HG03108 (cell line): ENCODE data around the gene ANKS1B.

Source experiments
- ATAC-seq: cut with Tn5 transposase; IDR thresholded peaks from one replicate; pipeline ENCODE4 v1.9.1; 2021; ENCODE audit warnings: moderate library complexity; ENCODE audit not compliant: unreplicated experiment

The ANKS1B gene

DNA sequence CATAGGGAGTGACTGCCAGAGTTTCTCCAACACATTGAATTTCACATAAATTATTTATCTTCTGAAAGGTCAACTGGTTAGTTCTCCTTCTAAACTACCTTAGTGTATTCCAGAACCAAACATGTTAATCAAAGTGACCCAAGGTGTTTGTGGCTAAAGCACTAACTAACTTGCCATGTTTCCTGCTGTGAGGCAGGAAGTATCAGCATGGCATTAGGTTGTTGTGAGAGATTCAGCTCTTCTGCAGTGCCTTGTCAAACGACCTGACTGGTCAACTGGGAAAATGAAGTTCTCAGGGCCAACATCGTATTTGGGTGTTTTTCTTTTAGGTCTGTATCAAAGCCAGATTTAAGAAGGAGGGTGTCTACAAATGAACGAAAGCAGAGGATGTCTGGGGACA lies 891.6 kb downstream of the ANKS1B start:
- ATAC-seq: no peak

DNA sequence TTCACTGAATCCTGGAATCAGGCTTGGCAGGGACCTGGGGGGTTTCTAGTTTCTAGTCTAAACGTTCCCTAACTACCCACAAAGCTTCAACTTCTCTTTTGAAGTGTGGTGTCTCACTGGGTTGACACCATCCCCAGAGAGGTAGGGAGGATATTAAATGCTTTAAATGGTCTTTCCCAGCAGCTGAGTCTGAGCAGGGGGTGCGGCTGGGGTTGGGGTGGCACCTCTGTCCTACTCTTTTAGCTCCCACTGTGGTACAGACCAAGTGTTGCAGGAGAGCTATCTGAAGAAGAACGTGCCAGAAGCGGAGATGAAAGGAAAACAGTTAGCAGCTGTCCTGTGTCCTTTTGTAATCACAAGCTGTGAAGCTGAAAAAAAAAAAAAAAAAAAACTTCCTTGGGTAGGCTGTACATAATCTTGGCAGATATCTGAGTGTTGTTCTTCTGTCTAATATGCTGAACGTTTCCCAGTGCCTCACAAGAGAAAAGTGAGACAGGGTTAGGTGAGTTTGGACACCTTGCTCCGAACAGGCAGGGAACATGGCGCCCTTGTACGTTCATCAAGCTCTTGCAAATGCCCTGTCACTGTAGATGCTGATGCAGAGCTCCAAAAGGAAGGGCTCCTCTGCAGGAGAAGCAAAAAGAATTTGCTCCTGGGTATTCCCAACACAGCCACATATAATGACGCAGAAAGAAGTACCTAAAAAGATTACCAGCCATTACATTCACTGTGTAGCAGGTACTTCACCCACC lies 892.5 kb downstream of the ANKS1B start:
- no peak for ATAC-seq

DNA sequence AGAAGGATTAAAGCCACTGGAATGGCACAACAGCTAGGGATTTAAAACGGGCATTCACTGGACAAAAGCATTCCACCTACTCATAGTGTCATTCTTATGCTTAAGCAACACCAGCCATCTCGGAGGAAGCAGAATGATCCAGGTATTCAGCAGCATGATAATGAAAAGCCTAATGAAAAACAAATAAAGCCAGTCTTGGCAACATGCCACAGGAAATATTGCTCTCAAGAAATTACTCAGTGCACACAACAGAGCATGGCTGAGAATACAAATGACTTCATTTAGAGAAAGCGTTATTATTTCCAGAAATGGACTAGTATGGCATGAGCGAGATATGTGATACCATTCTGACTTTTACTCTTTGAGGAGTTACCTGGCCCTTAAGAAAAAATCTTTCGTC lies 897.5 kb downstream of the ANKS1B start:
- ATAC-seq: no peak

DNA sequence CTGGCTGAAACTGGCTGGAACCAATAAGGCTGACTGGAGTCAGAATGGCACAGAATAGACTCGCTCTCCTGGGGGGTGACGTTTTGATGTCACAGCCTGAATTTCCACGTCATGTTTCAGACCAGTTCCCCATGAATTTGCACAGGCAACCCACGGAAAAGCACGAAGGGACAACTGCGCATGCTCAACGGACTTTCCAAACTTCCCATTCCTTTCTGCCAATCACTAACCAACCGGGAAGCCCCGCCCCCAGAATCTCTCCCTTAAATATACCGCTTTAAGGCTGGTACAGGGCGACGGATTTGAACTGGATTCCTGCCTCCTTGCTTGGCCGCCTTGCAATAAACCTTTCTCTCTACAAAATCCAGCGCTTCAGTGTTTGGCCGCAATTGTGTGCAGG lies 904.9 kb downstream of the ANKS1B start:
- ATAC-seq: no peak

DNA sequence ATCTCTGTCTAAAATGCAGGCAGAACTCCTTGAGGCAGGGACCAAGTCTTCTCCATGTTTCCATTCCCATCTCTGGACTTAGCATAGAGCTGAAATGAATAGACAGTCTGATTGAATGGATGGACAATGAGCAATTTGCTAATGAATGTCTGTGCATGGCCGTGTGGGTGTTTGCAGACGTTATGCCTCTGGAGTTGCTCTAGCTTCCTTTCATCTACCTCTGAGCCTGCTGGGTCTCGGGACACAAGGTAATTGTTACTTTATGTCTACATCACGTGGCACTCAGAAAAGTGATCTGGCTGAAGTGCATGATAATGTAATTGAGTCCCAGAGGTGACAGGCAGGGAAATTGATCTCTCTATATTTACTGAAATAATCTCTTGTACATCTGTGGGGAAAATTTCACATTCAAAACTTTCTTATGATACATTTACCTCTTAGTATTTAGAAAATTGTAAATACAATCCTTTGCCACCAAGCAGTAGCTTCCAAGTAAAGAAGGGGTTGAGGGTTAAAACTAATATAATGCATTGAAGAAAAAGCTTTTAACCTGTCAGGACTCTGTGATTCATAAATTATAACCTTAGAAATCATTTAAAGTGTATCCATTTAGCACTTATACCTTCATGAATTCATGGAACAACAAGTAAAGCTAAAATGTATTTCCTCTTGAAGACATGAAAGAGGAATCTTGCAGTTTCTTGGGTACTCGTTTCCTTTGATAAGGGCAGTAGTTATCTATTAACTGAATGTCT lies 915.6 kb downstream of the ANKS1B start:
- ATAC-seq: no peak

DNA sequence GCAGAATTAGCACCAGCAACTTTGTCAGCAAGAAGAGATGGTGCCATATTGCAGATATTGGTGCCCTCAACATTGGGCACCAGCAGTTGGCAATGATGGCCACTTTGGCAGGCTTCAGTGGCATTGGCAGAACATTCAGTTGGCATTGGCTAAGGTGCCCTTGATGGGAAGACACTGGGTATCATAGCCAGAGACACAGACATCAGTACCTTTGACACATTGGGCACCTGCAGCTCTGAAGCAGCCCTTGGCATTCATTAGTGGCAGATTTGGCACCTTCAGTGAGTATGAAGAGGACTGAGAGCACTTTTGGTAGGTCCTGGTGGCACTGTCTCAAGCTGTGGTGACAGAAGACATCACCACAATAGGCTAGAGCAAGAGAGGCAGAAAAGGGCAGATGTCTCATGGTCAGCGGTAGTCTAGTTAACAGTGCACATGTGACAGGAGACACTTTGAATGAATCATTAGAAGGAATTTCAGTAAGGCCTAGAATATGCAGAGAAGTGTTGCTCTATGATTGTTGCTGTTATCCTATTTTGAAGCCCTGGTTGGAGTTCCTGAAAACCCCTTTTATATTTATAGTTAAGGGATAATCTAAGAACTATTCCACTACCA lies 917.5 kb downstream of the ANKS1B start:
- ATAC-seq: no peak

DNA sequence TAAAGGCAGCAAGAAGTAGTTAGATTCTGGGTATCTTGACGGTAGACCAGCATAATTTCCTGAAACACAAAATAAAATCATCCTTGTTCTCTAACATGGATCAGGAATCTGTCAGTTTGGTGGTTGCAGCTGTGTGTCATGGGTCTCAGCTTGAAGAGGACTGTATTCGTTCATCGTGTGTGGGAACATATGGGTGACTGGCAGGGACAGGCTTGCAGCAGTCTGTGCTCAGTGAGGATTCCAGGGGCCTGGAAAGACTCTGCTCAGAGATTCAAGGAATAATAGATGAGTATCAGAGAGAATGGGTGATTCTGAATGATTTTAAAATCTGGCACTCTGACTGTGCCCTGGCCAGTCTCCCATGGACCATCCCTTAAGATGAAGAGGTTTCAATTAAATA lies 918.0 kb downstream of the ANKS1B start:
- ATAC-seq: no peak

DNA sequence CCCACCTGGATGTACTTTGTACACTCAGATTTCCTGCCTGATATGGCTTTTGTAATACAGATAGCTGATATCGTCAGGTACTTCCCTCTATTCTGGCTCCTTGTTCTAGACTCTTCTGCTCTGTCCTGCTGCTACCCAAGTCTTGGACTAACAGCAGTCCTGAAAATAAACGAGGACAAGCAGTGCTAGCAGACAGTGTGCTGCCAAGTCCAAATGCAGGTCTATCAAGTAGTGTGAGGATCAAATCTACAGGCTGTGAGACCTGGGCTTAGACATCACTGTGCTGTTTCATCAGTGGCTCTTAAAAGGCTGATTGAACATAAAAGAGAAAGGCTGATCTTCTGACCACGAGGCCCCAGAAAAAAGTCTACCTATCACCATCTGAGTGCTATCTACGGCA lies 921.6 kb downstream of the ANKS1B start:
- ATAC-seq: no peak

DNA sequence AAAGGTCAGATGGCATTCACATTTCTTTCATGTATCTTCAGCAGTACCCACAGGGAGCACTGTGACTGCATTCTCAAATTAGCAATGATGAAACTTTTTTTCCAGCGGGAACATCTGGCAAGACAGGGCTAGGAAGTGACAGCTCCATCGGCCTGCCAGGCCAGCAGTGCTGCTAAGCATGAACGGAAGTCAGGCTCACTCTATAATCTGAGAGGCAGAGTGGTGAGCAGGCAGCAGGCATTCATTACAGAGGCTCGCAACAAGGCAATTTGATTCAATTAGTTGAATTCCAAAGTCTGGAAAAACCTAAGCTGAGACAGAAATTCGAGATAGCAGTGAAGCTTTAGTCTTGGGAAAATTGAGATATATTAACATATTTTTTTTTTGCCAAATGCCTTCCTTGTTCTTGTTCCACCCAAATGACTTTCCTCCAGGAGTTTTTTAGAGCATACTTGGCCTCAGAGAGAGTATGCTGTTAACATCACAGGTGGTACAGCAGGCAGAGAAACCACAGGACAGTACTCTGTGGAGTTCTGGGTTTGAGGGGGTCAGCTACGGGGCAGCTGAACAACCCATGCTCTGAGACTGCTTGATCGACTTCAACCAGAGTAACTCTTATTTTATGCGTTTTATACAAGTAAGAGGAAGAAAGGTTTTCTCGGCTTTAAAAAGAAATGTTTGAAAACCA lies 924.8 kb downstream of the ANKS1B start:
- no peak for ATAC-seq

DNA sequence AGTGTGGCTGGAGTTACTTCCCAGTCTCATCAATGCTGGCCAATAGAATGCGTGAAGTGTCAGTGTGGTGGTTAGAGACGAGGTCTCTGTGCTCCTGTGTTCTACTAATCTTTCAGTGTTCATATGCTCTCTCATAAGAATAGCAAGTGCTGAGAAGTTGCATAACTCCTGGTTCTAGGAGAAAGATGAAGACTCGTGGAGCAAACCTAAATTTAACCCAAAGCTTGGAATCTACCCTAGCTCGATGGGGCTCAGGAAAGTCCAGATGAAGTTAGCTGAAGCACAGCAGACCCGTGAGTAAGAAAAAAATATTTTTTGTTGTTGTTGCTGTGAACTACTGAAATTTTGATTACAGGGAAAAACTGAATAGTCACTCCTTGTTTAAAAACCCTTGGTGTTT lies 927.1 kb downstream of the ANKS1B start:
- ATAC-seq: no peak

DNA sequence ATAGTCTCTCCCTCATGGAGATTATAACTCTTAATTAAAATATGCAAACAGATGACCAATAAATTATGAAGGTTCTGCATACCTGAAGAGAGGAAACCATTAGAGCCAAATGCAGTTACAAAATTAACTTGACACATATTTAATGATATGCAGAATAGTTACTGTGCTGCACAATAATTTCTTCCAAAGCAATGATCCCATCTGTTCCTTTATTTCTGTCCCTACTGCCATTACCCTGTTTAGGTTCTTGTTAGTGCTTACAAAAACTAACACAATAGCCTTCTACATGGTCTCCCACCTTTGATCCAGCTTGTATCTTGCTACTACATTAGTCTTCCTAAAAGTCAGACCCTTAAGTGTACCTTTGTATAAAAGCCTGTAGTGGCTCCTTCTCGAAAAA lies 928.5 kb downstream of the ANKS1B start:
- no peak for ATAC-seq

DNA sequence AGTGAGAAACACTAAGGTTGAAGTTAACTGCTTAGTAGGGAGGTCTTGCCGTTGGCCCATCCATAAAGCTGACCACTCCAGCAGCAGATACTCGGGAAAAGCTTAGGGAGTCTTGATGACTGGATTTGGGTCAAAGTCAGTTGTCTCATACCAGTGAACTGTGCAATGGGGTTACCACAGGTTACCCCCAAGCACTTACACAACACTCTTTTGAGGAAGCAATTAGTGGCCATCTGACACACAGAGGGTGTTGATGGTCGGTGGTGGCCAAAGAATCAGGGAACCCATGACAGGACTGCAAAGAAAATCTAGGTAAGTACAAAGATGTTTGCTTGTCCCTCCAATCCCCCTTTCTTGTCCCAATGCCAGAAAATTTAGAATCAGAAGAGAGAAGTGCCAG lies 929.4 kb downstream of the ANKS1B start:
- no peak for ATAC-seq

DNA sequence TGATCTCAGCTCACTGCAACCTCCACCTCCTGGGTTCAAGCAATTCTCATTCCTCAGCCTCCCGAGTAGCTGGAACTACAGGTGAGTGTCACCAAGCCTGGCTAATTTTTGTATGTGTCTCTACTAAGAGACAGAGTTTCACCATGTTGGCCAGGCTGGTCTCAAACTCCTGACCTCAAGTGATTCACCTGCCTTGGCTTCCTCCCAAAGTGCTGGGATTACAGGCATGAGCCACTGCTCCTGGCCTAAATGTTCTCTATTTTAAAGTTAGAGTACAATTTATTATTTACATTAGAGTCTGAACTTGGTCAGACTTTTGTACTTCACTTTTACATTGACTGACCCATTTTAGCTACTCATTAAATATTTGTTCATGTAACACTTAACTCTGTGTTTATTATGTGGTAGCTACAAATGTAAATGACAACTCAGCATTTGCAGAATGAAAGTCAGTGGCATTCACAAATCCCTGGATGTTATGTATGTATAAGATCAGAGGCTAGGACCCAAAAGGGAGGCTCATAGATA lies 930.1 kb downstream of the ANKS1B start:
- ATAC-seq: no peak

DNA sequence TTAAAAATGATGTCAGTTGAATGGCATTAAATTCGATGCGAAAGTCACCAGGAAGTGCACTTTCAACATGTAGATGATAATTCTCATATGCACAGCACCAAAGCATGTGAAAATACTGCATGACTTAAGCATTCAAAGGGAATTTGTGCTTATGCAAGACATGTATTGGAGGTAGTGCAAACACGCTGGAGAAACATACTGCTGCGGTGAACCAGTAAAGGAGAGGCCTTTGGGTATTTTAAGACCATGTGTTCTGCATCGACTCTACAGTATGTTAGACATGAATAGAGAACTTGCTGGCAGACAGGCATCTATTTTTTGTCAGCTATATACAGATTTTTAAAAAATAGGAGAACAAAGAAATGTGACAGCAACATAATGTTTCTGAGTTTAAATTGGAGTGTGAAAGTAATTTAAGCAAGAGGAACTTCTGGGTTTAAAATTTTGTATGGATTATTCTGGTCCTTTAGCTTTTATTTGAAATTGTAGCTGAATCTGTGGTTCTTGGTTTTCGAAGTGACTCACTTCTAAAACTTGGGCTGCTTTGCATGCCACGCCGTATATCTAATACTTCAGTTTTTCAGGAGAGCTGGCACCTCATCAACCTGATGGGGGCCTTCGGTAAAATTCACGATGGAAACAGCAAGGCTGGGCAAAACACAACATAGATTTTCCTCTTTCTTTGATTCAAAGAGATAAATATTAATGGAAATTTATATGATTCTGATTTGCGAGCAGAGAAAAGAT lies 930.9 kb downstream of the ANKS1B start:
- no peak for ATAC-seq

DNA sequence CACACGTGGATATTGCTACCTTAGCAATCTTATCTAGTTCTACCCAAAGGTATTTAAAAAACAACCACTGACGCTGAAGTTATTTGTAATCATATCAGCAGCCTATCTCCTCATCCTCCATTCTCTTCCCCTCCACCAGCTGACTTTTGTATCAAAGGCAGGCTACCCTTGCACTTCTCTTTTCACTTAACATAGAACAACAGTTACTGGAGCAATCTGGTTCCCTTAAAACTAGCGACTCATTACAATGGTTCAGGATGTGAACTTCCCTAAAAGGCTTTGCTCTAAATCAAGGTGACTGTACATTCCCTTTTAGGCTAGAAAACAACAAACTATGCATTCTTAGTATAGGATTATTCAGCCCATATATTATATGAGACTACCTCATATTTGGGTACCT lies 935.0 kb downstream of the ANKS1B start:
- ATAC-seq: no peak

DNA sequence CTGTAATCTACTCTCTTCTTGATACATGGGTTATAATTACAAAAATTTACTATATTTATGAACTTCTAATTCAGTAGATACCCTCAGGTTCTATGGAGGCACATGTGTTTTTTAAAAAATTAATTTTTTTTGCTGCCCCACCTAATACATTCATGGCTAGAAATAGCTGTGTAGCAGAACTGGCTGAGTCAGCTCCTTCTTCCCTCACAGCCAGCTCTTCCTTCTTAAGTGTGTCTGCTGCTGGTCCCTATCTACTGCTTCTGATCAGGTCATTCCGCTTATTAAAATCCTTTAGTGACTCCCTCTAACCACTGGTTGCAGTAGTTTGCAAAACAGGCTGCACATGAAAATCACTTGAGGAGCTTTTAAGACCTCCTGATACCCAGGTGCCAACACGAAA lies 939.6 kb downstream of the ANKS1B start:
- no peak for ATAC-seq

DNA sequence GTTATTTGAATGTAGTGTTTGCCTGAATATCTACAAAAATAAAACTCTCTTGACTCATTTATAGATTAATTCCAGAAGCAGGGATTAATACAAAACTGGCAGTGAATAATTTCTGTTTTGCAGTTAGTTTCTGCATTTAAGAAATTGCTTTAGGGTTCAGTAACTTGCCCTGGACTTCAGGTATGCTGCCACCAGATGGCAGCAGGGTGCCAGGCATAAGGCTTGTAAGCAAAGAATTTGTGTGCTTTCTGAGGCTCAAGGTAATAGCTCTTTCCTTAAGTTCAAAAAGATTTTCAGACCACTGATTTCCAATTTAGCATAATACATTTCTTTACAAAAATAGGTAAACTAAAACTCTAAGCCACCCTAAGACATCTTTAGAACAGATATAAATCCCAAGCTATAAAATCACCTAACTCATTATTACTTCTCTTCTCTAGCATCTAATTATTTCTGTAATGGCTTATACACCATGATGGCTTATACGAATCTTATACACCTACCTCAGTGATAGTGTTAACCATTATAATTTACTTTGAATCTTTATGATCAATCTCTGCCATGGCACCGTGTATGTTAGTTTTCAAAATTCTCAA lies 941.3 kb downstream of the ANKS1B start:
- ATAC-seq: no peak

DNA sequence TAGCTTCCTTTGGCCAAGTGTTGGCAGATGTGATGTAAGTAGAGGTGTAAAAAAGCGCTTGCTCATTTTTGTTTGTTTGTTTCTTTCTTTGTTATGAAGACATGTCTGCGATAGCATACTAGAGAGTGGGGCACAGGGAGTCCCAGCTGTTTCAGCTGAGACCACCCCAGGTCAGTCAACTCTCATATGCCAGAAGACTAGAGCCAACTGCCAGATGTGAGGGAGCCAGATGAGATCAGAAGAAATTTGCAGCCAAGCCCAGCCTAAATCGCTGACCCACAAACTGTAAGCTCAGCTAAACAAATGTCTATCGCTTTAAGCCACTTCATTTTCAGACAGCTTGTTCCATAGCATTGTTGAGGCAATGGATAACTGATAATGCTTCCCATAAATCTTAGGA lies 942.5 kb downstream of the ANKS1B start:
- no peak for ATAC-seq

DNA sequence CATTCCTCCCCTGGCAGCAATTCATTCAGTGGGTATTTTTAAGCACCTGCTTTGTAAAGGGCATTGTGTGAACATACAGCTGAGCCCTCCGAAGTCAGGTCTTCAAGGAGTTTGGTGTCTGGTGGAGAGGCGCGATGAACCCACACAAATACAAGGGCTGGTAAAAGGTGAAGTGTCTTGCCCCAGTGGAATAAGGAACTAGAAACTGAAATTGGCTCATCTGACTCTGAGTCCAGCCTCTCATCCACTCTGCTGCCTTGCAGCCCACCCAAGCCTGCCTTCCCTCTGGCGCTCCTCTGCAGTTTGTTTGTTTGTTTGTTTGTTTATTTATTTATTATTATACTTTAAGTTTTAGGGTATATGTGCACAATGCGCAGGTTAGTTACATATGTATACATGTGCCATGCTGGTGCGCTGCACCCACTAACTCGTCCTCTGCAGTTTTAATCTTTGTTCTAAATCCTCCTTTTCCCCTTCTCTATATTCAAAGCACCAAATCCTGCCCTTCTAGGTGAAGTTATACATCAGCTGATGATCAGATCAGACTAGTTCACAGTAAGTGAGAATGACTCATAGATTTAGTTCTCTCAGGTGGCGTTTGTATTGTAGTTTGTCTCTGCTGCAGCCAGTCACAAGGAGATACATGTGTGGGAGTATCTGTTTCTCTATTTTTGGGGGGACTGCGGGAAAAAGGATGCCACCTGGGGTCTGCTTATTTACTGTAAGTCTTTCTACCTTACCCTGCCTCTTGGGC lies 945.2 kb downstream of the ANKS1B start:
- ATAC-seq: no peak

DNA sequence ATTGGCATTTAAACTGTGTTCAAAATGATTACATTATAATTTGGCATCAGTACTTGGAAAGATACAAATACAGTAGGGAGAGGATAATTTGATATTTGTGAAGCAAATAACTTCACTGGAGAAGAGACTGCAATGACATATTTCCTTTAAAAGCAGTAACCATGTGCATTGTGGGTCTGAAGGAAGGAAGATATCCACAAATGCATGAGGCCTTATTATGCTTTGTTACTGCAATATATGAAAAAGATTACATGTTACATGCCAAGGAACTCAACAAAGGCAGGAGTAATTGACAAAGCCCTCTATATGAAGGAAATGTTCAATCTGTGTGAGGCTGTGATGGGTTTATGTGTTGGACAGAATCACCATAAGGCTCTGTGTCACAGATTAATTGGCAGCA lies 948.2 kb downstream of the ANKS1B start:
- ATAC-seq: no peak
